Right ventricle myocardium superior (tissue), 1 donor: Measurements from ENCODE around the gene TLE2. TPM values are rescaled to one million over a fixed set of nuclear protein-coding genes. Genes with fewer than 3 reads are reported as not detected.
A peak's percentile ranks its signal among the peaks of the same experiment; 100 is the strongest.
"Not testable (repeated sequence)": the region's sequence is repeated elsewhere in the genome, so short reads cannot be mapped to it uniquely, and the experiment has no call there.

Experiments
- ATAC-seq: fragments of 200-7000 bp; cut with Tn5 transposase; one replicate; pipeline ENCODE4 v1.9.1; 2020; ENCODE audit warnings: mild to moderate bottlenecking; ENCODE audit not compliant: poor library complexity
- DNase-seq: peaks from one replicate; pipeline ENCODE4 v3.0.0-alpha.2; 2020
- intact Hi-C: fragments of 100-400 bp; cut with DNase I; formaldehyde crosslinking; loops from one replicate; pipeline ENCODE4 v1.11.2; 2022
- total RNA-seq: library from RNA; stranded (reverse); fragmentation: NEBNext Ultra II Directional; extraction: Animal tissue kit (Norgen Biotek cat#: 25700); gene quantifications from one replicate; pipeline ENCODE4 v1.2.1, GENCODE V29; 2021
- donor health status: DM: no; HTN: yes; CAD: no; lungs with severe emphysema.

Gene TLE2
- total RNA-seq, 1 donor from 2014 or later = 55.7 TPM

DNA sequence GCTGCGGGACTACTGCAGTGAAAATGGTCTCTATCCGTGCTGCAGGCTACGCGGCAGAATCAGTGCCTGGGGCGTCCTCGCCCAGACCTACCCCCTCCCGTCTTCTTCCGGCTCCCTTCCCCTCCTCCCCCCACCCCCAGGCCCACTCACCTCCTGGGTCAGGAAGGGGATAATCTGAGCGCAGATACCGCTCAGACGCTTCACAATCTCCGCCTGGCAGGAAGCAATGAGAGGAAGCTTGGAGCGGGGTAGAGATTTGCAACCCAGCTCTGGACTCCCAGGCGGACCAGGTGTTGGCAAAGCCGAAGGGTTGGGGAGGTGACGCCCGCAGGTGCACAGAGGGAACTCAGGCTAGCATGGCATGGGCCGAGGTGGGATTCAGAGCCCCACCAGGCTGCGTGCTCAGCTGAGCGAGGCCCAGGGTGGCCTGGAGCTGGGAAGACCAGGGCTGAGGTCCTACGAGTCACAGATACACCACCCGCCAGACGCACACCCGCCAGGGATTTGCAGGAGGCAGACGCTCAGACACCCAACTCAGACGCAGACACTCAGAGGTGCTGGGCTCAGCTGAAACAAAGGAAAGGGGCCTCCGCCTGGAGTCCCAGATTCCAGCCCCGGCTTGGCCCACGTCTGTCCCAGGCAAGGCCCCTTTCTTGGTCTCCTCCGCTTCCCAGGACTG lies 4.1 kb downstream of the TLE2 start:
- intact Hi-C loops = loop anchor here (5.0 kb wide), 2 partner anchors 38 to 53 kb away; no protein-coding TSS in a partner anchor
- ATAC-seq (no peak), DNase-seq (no peak)

DNA sequence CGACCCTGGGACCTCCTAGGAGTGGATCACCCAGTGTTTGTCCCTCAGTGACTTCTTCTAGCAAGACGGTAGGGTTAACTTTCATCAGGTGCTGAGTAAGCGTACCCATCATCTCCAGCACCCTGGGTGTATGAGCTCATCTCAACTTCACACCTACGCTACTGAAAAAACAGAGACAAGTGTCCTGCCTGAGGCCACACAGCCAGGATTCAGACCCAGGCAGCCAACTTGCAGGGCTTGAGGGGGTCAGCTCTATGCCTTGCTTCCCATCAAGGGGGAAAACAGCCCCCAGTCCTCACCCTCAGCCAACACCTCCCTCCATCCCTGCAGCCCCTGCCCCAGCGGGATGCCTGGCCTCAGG lies 4.6 kb downstream of the TLE2 start:
- ATAC-seq (no peak), DNase-seq (no peak)
- intact Hi-C loops = no loop called here

DNA sequence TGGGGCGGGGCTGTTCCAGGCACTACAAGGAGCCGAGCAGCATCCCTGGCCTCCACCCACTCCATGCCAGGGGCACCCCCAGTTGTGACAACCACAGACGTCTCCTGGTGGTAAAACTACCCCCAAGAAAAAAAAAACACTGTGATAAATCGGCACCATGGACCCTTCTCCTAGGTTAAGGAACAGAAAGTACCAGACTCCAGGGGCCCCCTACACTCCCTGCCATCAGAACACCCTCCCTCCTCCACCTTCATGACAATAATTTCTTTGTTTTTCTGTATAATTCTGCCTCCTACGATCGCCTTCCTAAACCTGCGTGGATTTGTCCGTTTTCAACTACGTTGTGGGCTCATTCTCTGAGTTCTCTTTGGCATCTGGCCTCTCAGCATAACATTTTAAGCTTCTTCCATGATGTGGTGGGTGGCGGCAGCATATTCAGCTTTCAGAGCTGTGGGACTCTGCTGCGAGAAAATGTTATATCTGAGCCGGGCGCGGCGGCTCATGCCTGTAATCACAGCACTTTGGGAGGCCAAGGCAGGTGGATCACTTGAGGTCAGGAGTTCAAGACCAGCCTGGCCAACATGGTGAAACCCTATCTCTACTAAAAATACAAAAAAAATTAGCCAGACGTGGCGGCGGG lies 8.6 kb downstream of the TLE2 start:
- DNase-seq = no peak
- ATAC-seq = no peak
- intact Hi-C loops = no loop called here

DNA sequence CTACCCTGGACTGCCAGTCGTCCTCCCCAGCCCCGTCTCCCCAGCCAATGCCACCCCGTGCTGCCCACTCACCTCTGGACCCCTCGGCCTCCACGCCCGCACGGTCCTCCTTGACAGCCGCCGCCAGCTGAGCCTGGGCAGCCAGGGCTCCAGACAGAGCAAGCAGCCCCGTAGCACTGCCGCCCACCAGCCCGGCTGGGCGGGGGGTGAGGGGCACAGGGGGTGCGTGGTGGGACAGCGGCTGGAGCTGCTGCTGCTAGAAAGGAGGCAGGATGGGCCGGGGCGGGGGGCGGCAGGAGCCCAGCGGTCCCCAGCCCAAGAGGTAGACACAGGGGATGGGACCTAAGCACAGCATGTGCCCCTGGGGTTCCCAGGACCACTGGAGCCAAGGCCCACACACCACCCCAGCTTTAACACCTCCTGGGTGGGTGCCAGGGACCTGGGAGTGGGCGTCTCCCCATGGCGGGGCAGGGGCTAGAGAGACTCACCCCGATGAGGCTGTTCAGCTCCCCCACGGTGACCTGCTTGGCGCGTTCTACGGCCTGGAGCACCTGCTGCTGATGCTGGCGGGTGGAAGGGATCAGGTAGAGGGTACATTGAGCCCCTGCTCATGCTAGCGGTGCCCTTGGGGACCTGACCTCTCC lies 9.7 kb downstream of the TLE2 start:
- DNase-seq (no peak), ATAC-seq (no peak)
- intact Hi-C loops = no loop called here

DNA sequence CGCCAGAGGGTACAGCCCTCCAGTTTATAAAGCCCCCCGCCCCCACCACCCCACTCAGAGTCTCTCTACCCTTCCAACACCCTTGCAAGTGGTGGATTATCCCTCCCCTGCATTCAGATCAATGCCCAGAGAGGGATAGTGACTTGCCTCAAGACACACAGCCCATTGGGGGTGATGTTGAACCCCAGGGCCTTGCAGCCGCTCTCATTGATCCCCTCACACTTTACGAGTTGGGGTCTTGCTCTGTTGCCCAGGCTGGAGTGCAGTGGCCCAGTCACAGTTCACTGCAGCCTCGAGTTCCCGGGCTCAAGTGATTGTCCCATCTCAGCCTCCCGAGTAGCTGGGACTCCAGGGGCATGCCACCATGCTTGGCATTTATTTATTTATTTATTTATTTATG lies 11.2 kb downstream of the TLE2 start:
- intact Hi-C loops = no loop called here
- DNase-seq (no peak), ATAC-seq (no peak)

DNA sequence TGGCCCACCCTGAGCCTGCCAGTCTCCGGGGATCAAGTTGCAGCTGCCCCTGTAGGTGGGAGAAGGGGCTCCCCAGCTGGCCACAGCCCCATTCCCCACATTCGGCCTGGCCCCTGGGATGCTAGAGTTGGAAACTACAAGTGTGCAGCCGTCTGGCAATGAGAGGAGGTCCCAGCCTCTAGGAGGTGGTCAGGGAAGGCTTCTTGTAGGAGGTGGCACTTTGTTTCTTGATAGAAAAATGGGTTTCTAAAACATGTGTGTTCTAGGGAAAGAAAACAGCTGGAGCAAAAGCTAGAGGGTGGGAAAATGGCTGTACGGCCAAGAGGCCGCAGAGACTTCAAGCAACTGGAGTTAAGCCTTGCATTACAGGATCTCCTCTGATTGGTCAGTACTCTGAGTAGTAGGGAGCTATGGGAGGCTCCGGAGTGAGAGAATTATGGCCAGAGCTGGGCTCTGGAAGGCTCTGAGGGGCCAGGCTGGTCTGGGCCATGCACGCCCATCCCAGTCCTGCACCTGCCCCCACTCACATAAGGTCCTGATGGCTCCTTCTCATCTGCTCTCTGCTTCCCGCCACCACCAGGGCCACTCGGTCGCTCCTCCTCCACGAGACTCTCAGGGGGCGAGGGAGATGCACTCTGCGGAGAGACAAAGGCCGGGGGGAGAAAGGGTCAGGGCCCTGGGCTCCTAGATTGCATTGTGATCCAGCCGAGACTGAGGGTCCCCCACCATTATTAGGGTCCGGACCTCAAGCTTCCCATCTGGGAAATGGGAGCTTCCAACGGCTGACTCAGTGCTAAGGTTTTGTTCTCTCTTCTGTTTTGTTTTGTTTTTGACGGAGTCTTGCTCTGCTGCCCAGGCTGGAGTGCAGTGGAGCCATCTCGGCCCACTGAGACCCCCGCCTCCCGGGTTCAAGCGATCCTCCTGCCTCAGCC lies 13.7 kb downstream of the TLE2 start:
- ATAC-seq (no peak), DNase-seq (no peak)
- intact Hi-C loops = no loop called here

DNA sequence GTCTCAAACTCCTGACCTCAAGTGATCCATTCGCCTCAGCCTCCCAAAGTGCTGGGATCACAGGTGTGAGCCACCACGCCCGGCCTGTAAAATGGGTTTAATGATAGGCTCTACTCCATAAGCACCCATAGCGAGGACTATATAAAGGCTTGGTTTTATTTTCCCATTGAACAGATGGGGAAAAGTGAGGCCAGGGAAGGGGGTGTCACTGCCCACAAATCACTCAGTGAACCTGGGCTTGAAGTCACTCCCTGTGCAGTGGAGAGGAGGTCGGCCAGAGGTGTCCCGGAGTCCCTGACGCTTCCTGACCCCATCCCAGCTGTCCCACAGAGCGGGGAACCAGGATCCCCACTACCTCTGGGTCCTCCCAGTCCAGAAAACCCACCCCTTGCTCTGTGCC lies 14.9 kb downstream of the TLE2 start:
- intact Hi-C loops = no loop called here
- DNase-seq (no peak), ATAC-seq (no peak)

DNA sequence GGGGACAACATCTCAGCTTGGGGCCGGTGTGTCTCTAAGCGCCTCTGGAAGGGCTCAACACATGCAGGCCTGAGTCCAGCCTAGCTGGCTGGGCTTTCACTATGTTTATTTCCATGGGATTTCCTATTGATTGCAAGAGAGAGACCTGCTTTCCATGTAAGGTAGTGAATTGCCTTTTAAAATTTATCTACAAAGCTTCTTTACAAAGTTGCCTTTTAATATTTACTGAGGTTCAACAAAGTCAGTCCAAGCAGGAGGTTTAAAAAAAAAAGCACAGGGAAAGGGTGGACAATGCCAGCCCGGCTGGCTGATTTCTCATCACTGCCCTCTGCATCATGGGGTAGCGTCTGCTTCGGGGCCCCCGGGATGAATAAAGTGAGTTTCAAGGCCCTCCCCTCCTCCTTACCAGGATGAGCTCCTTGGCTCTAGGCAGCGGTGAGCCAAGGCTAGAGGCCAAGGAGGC lies 15.8 kb downstream of the TLE2 start:
- no peak for ATAC-seq
- no peak for DNase-seq
- intact Hi-C loops = no loop called here

DNA sequence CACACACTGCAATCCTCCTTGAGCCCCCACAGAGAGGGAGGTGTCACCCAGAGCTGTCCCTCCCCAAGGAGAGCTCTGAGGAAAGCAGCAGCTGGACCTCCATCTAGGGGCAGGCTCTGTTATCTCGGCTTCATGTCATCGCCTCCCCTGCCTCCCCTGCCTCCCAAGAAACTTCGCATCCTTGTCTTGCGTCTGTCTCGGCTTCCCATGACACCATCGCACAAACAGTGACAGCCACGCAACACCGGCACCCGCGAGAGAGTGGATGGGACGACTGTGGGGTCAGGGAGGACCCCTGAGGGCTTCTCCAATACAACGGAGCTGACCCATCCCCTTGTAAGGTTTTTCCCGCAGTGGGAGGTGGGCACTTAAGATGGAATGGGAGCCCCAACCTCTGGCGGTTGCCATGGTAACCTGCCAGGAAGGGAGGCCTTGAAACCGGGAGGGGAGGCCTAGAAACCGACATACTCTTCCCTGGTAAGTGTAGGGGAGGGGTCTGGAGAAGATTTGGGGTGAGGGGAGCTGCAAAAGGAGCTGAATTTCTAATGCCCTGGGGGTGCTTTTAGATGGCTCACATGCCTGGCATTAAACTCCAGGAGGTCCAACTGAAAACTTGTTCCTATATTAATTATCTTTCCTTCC lies 16.3 kb downstream of the TLE2 start:
- DNase-seq (no peak), ATAC-seq (peak; percentile 12)
- intact Hi-C loops = no loop called here

DNA sequence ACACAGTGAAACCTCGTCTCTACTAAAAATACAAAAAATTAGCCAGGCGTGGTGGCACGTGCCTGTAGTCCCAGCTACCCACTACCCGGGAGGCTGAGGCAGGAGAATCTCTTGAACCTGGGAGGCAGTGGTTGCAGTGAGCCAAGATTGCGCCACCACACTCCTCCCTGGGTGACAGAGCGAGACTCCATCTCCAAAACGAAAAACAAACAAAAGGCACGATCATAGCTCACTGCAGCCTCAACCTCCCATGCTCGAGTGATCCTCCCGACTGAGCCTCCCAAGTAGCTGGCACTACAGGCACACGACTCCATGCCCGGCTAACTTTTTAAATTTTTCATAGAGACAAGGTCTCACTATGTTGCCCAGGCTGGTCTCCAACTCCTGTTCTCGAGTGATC lies 17.0 kb downstream of the TLE2 start:
- ATAC-seq, intact Hi-C loops, DNase-seq: not testable (repeated sequence)

DNA sequence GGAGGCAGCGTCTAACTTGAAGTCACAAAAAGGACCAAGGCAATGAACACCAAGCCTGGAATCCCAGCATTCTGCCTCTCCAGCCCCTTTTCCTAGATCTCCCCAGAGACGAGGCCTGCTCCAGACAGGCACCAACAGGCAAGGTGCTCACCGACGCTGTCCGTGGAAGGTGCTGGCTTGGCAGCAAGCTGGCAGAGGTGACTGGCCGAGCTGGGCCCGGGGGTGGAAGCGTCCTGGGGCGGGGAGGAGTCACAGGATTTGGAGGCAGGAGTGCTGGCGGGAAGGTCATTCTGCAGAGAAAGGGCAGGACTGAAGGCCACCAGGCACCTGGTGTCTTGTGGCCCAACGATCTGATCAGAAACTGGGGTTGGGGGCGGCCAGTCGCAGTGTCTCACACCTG lies 18.2 kb downstream of the TLE2 start:
- intact Hi-C loops = no loop called here
- no peak for ATAC-seq

DNA sequence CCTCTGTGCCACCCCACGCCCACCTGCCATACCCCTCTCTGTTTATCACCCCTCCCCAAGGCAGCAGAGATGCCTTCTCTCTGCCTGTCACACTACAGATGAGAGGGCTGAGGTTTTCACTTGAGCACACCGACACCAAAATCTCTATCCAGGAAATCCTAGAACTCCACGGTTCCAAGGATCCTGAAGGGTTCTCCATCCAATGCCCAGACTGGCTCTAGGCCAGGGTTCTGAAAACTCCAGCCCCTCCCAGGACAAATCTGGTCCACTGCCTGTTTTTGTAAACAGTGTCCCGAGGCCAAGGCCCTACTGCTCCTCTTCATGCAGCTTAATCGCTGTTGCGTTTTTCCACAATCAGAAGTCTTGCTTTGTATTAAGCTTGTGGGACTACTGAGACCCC lies 20.1 kb downstream of the TLE2 start:
- intact Hi-C loops = no loop called here

More for the DNA sequence above, 18.2 kb downstream of the TLE2 start:
- no peak for DNase-seq

DNA sequence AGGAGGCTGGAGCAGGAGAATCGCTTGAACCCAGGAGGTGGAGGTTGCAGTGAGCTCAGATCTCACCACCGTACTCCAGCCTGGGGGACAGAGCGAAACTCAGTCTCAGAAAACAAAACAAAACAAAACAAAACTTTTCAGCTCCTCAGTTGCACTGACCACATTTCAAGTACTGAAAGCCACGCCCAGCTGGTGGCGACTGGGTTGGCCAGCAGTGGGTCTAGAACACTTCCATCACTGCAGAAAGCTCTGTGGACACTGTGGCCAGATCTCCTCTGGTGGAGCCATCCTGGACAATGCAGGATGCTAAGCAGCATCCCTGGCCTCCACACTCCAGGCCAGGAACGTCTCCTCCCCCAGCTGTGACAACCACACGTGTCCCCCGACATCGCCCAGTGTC lies 21.1 kb downstream of the TLE2 start:
- ATAC-seq (no peak), DNase-seq (no peak)
- intact Hi-C loops = no loop called here

More for the DNA sequence above, 20.1 kb downstream of the TLE2 start:
- ATAC-seq (no peak), DNase-seq (no peak)

DNA sequence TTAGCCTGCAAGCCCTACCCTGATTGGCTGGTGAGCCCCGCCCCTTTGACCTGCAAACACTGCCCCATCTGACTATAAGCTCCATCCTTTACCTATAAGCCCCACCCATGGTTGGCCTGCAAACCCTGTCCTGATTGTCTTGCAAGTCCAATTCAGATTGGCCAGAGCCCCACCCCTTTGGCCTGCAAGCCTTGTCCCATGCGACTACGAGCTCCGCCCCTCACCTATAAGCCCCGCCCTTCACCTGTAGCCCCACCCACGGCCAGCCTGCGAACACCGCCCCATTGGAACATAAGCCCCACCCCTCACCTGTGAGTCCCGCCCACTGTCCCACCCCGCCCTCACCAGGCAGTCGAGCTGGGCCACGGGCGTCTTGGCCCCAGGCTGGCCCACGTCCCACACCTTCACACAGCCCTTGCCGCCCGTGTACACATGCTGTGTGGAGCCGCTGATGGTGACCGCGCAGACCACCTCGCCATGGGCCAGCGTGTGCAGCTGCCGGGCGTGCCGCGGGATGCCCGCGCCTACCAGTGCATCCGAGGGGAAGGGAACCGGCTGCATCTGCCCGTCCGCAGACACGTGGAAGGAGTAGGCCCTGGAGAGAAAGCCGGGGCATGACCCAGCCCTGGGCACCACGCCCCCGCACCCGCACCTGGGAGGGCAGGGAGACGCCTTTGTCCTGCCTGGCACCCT lies 22.9 kb downstream of the TLE2 start:
- intact Hi-C loops = no loop called here
- DNase-seq = no peak
- peak; percentile 18 for ATAC-seq

DNA sequence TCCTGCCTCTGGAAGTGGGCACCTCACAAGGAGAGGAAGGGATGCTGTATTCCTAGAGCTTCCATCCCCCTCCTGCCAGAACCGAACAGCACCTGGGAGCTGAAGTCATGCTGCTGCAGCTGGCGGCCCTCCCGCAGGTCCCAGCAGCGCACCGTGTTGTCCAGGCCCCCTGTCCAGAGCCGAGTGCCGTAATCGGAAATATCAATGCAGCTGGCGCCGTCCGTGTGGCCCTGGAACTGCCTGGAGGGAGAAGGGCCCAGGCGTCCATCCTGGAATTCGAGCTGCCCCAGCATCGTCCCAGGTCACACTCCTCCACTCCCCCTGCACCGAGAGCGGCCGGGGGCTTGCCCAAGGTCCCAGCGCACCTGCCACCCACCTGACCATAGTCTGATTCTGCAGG lies 23.7 kb downstream of the TLE2 start:
- no peak for ATAC-seq
- intact Hi-C loops = no loop called here
- DNase-seq = no peak

DNA sequence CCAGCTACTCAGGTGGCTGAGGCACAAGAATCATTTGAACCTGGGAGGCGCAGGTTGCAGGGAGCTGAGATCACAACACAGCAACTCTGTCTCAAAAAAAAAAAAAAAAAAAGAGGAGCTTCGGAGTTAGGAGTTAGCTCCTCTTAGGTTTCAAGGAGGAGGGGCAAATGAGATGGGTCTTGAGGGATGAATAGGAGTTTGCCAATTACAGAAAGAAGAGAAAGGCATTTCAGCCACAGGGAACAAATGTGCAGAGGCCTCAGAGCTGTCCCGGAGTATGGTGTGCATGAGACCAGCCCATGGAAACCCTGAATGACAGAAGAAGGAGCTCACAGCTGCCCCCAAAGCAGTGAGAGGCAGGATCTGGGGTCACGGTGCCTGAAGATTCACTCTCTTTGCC lies 24.6 kb downstream of the TLE2 start:
- intact Hi-C loops = no loop called here
- ATAC-seq = no peak

DNA sequence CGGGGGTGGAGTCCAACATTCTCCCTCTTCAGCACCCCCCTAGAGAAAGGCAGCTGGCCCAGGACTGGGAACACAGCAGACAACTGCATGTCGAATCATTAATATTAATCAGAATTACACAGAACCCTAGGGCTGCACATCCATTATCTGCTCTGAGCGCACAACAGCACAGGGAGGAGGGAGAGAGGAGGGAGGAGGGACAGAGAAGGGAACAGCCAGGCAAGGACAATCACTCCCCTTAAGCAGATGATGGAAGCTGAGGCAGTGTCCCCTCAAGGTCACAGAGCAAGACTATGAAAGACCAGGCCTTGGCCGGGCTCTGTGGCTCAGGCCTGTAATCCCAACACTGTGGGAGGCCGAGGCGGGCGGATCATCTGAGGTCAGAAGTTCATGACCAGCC lies 26.0 kb downstream of the TLE2 start:
- DNase-seq (no peak), ATAC-seq (no peak)
- intact Hi-C loops = no loop called here

More for the DNA sequence above, 24.6 kb downstream of the TLE2 start:
- no peak for DNase-seq

DNA sequence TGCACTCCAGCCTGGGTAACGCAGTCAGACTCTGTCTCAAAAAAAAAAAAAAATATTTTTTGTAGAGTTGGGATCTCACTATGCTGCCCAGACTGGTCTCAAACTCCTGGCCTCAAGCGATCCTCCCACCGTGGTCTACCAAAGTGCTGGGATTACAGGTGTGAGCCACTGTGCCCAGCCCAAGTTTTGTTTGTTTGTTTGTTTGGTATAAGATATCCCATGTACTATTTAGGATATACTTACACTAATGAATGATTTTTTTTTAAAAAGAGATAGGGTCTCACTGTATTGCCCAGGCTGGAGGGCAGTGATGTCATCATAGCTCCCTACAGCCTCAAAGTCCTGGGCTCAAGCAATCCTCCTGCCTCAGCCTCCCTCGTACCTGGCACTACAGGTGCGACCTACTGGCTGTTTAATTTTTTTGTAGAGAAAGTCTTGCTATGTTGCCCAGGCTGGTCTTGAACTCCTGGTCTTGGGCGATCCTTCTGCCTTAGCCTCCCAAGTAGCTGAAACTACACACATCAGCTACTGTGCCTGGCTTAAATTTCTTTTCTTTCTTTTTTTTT lies 27.8 kb downstream of the TLE2 start:
- no peak for DNase-seq
- no peak for ATAC-seq
- intact Hi-C loops = no loop called here
